ENCODE results near the gene PTGIS.

PTGIS gene

GRCh38 chr20:49521356-49521755 is 46.6 kb downstream of the PTGIS start:
- no peak for DNase-seq

GRCh38 chr20:49519777-49520359 is 48.1 kb downstream of the PTGIS start:
- DNase-seq: no peak

- DNase-seq: no peak
These were observed 48.7 kb downstream of the PTGIS start for GRCh38 chr20:49519212-49519712.

- DNase-seq: no peak
These were observed 49.4 kb downstream of the PTGIS start for GRCh38 chr20:49518576-49518975.

- no peak for DNase-seq
These were observed 50.2 kb downstream of the PTGIS start for GRCh38 chr20:49517805-49518100.

GRCh38 chr20:49516916-49517804 is 50.8 kb downstream of the PTGIS start:
- DNase-seq: no peak

GRCh38 chr20:49515586-49515985 is 52.4 kb downstream of the PTGIS start:
- DNase-seq: no peak

GRCh38 chr20:49513517-49513916 is 54.4 kb downstream of the PTGIS start:
- no peak for DNase-seq

GRCh38 chr20:49513009-49513408 is 54.9 kb downstream of the PTGIS start:
- no peak for DNase-seq

- no peak for DNase-seq
These were observed 56.0 kb downstream of the PTGIS start for GRCh38 chr20:49511788-49512525.

- DNase-seq: no peak
These were observed 57.3 kb downstream of the PTGIS start for GRCh38 chr20:49510562-49511122.

GRCh38 chr20:49508435-49509199 is 59.3 kb downstream of the PTGIS start:
- no peak for DNase-seq

- DNase-seq: no peak
These were observed 60.0 kb downstream of the PTGIS start for GRCh38 chr20:49507741-49508434.

GRCh38 chr20:49505518-49505917 is 62.4 kb downstream of the PTGIS start:
- DNase-seq: no peak

- no peak for DNase-seq
These were observed 64.8 kb downstream of the PTGIS start for GRCh38 chr20:49503176-49503575.

- DNase-seq: no peak
These were observed 66.0 kb downstream of the PTGIS start for GRCh38 chr20:49501917-49502316.

- no peak for DNase-seq
These were observed 70.6 kb downstream of the PTGIS start for GRCh38 chr20:49497398-49497669.

- DNase-seq: no peak
These were observed 71.2 kb downstream of the PTGIS start for GRCh38 chr20:49496553-49497397.

GRCh38 chr20:49496043-49496442 is 71.9 kb downstream of the PTGIS start:
- no peak for DNase-seq

GRCh38 chr20:49490689-49491088 is 77.2 kb downstream of the PTGIS start:
- no peak for DNase-seq

GRCh38 chr20:49489688-49490087 is 78.2 kb downstream of the PTGIS start:
- DNase-seq: no peak
